HG02763 (cell line): ENCODE results near the gene HBQ1.
"Not testable (repeated sequence)": the region's sequence is repeated elsewhere in the genome, so short reads cannot be mapped to it uniquely, and the experiment has no call there.

ENCODE experiments used
- ATAC-seq: cut with Tn5 transposase; IDR thresholded peaks from one replicate; pipeline ENCODE4 v1.9.1; 2021; ENCODE audit warnings: mild to moderate bottlenecking, moderate library complexity; ENCODE audit not compliant: unreplicated experiment

The HBQ1 gene

DNA sequence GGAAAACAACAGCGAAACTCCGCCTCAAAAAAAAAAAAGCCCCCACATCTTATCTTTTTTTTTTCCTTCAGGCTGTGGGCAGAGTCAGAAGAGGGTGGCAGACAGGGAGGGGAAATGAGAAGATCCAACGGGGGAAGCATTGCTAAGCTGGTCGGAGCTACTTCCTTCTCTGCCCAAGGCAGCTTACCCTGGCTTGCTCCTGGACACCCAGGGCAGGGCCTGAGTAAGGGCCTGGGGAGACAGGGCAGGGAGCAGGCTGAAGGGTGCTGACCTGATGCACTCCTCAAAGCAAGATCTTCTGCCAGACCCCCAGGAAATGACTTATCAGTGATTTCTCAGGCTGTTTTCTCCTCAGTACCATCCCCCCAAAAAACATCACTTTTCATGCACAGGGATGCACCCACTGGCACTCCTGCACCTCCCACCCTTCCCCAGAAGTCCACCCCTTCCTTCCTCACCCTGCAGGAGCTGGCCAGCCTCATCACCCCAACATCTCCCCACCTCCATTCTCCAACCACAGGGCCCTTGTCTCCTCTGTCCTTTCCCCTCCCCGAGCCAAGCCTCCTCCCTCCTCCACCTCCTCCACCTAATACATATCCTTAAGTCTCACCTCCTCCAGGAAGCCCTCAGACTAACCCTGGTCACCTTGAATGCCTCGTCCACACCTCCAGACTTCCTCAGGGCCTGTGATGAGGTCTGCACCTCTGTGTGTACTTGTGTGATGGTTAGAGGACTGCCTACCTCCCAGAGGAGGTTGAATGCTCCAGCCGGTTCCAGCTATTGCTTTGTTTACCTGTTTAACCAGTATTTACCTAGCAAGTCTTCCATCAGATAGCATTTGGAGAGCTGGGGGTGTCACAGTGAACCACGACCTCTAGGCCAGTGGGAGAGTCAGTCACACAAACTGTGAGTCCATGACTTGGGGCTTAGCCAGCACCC lies 5.0 kb upstream of the HBQ1 start:
- no peak for ATAC-seq

DNA sequence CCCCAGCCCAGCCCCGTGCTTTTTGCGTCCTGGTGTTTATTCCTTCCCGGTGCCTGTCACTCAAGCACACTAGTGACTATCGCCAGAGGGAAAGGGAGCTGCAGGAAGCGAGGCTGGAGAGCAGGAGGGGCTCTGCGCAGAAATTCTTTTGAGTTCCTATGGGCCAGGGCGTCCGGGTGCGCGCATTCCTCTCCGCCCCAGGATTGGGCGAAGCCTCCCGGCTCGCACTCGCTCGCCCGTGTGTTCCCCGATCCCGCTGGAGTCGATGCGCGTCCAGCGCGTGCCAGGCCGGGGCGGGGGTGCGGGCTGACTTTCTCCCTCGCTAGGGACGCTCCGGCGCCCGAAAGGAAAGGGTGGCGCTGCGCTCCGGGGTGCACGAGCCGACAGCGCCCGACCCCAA lies 4.3 kb upstream of the HBQ1 start:
- ATAC-seq = not testable (repeated sequence)

DNA sequence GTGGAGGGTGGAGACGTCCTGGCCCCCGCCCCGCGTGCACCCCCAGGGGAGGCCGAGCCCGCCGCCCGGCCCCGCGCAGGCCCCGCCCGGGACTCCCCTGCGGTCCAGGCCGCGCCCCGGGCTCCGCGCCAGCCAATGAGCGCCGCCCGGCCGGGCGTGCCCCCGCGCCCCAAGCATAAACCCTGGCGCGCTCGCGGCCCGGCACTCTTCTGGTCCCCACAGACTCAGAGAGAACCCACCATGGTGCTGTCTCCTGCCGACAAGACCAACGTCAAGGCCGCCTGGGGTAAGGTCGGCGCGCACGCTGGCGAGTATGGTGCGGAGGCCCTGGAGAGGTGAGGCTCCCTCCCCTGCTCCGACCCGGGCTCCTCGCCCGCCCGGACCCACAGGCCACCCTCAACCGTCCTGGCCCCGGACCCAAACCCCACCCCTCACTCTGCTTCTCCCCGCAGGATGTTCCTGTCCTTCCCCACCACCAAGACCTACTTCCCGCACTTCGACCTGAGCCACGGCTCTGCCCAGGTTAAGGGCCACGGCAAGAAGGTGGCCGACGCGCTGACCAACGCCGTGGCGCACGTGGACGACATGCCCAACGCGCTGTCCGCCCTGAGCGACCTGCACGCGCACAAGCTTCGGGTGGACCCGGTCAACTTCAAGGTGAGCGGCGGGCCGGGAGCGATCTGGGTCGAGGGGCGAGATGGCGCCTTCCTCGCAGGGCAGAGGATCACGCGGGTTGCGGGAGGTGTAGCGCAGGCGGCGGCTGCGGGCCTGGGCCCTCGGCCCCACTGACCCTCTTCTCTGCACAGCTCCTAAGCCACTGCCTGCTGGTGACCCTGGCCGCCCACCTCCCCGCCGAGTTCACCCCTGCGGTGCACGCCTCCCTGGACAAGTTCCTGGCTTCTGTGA lies 3.5 kb upstream of the HBQ1 start, which contains the start of gene HBA1:
HBA1 (plus strand) TSS at position 204 of the 906 bp plus-strand sequence; CDS start at position 241, 37 bp downstream.
- ATAC-seq = not testable (repeated sequence)

DNA sequence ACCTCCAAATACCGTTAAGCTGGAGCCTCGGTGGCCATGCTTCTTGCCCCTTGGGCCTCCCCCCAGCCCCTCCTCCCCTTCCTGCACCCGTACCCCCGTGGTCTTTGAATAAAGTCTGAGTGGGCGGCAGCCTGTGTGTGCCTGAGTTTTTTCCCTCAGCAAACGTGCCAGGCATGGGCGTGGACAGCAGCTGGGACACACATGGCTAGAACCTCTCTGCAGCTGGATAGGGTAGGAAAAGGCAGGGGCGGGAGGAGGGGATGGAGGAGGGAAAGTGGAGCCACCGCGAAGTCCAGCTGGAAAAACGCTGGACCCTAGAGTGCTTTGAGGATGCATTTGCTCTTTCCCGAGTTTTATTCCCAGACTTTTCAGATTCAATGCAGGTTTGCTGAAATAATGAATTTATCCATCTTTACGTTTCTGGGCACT lies 2.9 kb upstream of the HBQ1 start:
- ATAC-seq = no peak

- no peak for ATAC-seq
These were observed 2.1 kb upstream of the HBQ1 start for GRCh38 chr16:177981-178667.

DNA sequence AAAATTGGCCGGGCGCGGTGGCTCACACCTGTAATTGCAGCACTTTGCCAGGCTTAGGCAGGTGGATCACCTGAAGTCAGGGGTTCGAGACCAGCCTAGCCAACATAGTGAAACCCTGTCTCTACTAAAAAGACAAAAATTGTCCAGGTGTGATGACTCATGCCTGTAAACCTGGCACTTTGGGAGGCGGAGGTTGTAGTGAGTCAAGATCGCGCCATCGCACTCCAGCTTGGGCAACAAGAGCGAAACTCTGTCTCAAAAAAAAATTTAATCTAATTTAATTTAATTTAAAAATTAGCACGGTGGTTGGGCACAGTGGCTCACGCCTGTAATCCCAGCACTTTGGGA lies 1.6 kb upstream of the HBQ1 start:
- ATAC-seq = no peak

- ATAC-seq = no peak
These were observed 807 bp upstream of the HBQ1 start for GRCh38 chr16:179211-180092.

DNA sequence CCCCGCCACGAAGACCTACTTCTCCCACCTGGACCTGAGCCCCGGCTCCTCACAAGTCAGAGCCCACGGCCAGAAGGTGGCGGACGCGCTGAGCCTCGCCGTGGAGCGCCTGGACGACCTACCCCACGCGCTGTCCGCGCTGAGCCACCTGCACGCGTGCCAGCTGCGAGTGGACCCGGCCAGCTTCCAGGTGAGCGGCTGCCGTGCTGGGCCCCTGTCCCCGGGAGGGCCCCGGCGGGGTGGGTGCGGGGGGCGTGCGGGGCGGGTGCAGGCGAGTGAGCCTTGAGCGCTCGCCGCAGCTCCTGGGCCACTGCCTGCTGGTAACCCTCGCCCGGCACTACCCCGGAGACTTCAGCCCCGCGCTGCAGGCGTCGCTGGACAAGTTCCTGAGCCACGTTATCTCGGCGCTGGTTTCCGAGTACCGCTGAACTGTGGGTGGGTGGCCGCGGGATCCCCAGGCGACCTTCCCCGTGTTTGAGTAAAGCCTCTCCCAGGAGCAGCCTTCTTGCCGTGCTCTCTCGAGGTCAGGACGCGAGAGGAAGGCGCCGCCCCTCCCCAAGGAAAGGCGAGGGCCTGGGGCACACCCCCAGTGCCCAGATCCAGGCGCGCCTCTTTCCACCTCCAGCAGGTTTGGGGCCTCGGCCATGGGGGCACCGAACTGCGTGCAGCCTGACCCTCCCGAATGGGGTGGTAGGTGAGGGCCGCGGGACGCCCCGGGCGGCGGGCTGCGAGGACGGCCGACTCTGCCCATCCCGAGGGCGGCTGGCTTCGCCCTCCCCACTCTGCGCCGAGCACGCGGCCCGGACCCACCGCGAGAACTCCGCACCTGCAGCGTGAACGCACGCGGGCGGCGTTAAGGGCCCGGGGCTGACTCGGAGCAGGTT lies 664 bp downstream of the HBQ1 start:
- no peak for ATAC-seq

- ATAC-seq = no peak
These were observed 1.3 kb downstream of the HBQ1 start for GRCh38 chr16:181565-182021.

- no peak for ATAC-seq
These were observed 2.7 kb downstream of the HBQ1 start for GRCh38 chr16:183005-183404.

DNA sequence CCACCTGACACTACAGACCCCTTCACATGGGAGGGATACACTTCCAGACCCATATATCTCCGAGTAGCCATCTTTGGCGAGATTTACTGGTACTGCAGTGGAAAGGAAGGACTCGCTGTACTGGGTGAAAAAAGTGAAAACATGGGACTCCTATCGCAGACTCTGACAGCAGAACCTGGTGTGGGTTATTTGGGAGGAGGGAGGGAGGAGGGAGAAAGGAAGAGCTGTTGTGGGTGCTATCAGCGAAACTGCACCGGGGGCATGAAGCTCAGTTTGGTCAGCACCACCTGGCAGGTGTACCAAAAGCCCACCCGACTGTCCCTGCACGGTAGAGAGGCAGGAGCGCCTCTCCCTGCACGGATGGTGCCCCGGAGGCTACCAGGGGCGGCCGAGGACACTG lies 5.0 kb downstream of the HBQ1 start:
- no peak for ATAC-seq

DNA sequence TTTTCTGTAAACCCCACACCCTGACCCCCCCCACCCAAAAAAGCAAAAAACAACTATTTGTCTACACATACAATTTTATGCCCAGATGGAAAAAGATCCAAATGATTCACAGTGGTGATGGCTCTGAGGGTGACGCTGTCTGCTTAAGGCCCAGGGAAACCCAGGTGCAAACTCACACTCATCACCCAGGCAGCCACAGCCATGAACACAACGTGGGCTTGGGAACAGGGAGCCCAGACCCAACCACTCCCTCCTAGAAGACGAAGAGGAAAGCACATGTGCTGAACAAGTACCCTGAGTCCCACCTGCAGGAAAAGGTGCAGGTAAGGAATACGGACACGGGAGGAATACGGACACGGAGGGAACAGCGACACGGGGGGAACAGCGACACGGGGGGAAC lies 5.4 kb downstream of the HBQ1 start:
- ATAC-seq = no peak

DNA sequence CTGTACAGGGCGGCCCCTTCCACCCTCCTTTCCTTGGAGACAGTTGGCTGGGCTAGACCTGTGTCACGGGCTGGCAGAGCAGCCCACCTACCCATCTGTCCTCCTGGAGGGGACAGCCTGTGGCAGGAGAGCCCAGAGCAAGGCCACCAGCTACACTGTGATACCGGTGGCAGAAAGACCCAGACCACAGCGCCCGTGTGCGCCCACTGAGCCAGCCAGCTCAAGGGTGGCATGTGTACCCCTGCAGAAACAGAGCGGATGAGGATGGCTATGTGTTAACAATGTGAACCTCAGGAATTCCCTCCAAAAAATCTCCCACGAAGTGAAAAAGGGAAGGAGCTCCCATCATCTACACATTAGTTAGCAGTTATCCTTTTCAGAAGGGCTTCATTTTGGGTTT lies 7.1 kb downstream of the HBQ1 start:
- no peak for ATAC-seq

- ATAC-seq = no peak
These were observed 8.4 kb downstream of the HBQ1 start for GRCh38 chr16:188674-189073.

DNA sequence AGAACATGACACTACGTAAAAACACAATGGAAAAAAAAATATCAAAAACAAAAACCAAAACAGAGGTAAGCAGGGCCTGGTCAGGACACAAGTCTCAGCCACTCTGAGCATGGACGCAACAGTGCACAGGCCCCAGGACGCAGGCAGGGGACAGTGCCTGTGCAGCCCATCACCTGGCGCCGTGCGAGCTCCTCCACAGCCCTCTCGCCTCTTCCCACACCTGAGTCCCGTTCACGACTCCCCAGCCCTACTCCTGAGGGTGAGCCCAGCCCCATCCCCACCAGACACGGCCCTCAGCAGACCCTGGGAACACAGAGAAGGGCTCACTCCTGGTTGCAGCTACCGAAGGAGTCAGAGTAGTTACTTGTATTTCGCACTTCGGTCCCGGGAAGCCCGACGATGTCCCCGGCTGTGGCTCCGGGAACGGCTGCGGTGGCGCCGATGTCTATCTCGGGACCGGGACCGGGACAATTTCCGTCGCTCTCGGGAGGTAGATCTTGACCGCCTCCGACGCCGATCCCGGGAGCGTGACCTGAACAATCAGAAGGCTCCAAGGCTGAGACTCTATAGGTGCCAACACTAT lies 9.4 kb downstream of the HBQ1 start:
- no peak for ATAC-seq

DNA sequence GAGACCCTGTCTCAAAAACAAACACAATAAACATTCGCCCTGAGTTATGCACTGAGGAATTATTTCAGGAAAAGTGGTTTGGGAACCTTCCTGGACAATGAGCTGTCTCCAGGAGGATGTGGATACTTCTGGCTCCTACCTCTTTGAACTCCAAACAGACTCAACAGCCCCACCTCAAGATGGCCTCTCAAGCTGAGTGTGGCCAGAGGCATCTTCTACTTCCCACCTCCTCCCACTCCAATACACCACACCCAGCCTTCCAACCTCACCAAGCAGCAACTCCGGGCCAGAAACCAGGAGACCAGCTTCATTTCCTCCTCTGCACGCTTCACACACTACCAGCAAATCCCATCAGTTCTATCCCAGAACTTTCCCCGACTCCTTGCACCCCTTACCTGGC lies 11.6 kb downstream of the HBQ1 start:
- no peak for ATAC-seq

GRCh38 chr16:192686-193085 lies 12.4 kb downstream of the HBQ1 start:
- ATAC-seq = no peak

DNA sequence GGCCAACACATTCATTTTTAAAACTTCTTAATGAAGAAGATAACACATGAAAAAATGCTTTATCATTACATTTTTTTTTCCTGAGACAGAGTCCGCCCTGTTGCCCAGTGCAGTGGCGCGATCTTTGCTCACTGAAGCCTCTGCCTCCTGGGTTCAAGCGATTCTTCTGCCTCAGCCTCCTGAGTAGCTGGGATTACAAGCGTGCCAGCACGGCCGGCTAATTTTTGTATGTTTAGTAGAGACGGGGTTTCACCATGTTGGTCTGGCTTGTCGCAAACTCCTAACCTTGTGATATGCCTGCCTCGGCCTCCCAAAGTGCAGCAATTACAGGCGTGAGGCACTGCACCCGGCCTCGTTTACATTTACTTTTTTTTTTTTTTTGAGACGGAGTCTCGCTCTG lies 13.2 kb downstream of the HBQ1 start:
- ATAC-seq = no peak

GRCh38 chr16:194516-194915 lies 14.3 kb downstream of the HBQ1 start:
- no peak for ATAC-seq
